Hematopoietic multipotent progenitor cell treated with erythropoietin and hydrocortisone succinate and interleukin-3 and kit ligand, for 4 days (in vitro differentiated cells): ENCODE results near the gene RNF213.
A peak's percentile ranks its signal among the peaks of the same experiment; 100 is the strongest.

Experiments used
- DNase-seq: peaks from one replicate; pipeline ENCODE4 v3.0.0-alpha.2; 2015

The RNF213 gene

GRCh38 chr17:80260791-80261158, at the start of gene RNF213:
Gene RNF213, plus strand, starts transcription at chr17:80260852. Its CDS starts 2,830 bp downstream, at chr17:80263682.
- peak; percentile 75 for DNase-seq

DNA sequence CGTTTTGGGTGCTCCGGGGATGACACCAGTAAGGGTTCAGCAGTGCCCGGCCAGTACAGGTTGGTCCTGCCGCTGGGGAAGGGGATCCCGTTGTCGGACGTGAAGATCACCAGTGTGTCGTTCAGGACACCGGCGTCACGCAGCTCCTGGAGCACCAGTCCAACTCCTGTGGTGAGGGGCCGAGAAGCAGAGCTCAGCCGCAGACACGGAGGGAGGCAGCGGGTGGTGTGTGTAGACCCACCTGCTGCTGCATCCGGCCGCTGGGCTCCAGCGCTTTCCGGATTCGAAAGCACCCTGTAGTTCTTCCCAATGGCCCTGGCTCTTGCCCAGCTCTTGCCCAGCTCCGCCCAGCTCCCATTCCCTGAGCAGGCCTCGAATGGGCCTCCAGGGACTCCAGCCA, 48.5 kb upstream of the RNF213 start:
- no peak for DNase-seq

DNA sequence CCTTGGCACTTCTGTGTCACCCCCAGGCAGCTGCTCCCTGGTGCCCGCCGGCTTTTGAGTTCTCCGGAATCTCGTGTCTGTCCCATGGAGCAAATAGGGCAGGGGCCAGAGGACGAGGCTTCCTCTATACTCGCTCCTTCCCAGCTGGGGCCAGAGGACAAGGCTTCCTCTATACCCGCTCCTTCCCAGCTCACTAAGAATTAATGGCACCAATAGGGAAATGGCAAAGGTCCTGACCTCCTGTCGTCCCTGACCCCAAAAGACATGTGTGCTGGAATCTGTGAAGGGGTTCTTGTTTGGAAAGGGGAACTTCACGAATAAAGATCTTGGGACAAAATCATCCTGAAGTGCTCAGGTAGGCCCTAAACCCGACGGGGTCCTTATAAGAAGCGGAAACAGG, 48.1 kb upstream of the RNF213 start:
- DNase-seq, result no peak

GRCh38 chr17:80212962-80213642, 47.5 kb upstream of the RNF213 start:
- peak; percentile 55 for DNase-seq

GRCh38 chr17:80213643-80213975, 47.0 kb upstream of the RNF213 start:
- DNase-seq, result no peak

GRCh38 chr17:80214012-80214877, 46.4 kb upstream of the RNF213 start:
- DNase-seq, result no peak

DNA sequence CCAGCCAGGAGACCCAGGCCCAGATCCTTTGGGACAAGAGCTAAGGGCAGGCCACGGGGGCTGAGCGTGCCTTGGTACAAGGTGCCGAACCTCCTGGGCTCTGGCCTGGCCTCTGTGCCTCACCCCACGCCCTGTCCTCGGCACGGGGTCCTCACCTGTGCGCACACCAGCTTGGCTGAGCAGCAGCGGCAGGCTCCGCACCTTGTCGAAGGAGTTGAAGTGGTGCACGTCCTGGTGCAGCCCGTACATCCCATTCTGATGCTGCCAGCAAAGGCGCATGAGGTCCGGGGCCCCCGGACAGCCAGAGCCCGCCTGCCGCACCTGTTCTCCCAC, 45.8 kb upstream of the RNF213 start:
- no peak for DNase-seq

GRCh38 chr17:80216473-80217456, 43.9 kb upstream of the RNF213 start:
- DNase-seq, result no peak

DNA sequence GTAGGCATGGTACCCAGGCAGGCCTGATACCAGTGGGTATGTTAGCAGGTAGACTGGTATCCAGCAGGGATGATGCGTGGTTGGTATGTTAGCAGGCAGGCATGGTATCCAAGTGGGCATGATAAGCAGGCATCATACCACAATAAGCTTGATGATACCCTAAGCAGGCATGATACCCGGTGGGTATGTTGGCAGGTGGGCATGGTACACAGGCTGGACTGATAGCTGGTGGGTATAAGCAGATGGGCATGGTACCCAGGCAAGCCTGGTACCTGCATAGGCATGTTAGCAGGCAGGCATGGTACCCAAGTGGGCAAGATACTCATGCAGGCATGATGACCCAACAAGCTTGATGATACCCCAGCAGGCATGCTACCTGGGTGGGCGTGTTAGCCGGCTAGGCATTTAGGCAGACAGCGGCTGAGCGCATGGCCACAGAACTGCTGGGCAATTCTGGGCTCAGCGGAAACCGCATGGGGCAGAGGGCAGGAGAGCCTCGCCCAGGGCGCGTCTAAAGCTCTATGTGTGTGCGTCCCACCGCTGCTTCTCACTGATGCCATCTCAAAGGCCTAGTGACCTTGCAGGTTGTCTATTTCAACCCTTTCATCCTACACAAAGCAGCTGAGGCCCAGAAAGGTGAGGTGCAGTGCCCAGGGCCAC, 42.8 kb upstream of the RNF213 start:
- no peak for DNase-seq

- no peak for DNase-seq
Measured at GRCh38 chr17:80218391-80218790, 42.3 kb upstream of the RNF213 start.

DNA sequence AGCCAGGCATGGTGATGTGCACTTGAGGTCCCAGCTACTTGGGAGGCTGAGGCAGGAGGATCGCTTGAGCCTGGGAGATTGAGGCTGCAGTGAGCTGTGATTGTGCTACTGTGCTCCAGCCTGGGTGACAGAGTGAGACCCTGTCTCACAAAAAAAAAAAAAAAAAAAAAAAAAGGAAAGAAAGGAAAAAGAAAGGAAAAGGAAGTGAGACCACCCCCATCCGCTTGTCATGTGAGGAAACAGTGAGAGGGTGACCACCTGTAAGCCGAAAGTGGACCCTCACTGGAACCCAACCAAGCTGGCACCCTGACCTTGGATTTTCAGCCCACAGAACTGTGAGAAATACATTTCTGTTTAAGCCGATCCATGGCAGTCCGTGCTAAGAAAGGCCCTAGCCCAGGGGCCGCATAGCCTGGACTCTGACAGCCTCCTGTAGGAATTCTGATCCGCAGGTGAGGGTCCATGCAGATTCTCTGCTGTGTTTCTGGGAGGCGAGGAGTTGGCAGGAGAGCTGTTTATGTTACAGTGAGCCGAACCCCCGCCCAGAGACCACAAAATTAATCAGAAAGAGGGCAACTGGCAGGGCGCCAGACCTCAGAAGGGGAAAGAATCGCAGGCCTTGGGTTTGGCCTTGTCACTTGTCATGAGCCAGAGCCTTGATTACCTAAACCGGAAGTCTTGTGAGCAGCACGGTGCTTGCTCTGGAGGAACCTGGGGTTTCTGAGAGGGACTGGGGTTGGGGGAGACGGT, 41.5 kb upstream of the RNF213 start:
- DNase-seq, result peak; percentile 98

DNA sequence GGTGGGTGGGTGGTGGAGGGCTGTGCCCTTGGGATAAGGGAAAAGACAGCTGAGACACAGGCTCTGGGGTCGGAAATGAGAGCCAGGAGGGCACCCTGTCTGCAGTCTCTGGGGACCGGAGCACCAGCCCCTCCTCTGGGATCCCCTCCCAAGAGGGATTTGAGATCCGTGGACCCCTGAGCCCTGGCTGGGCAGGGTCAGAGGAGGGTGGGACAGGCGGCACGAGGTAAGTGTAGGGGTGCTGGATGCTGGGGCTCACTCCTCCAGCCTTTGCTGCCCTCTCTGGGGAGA, 40.9 kb upstream of the RNF213 start:
- DNase-seq, result no peak

GRCh38 chr17:80220054-80220735, 40.5 kb upstream of the RNF213 start, which contains the start of the genes SGSH and SLC26A11:
Gene SGSH, minus strand, starts transcription at chr17:80220333. Its CDS starts 20 bp downstream, at chr17:80220313.
Gene SLC26A11, plus strand, starts transcription at chr17:80220427. Its CDS starts 1,134 bp downstream, at chr17:80221561.
- DNase-seq, result peak; percentile 31

DNA sequence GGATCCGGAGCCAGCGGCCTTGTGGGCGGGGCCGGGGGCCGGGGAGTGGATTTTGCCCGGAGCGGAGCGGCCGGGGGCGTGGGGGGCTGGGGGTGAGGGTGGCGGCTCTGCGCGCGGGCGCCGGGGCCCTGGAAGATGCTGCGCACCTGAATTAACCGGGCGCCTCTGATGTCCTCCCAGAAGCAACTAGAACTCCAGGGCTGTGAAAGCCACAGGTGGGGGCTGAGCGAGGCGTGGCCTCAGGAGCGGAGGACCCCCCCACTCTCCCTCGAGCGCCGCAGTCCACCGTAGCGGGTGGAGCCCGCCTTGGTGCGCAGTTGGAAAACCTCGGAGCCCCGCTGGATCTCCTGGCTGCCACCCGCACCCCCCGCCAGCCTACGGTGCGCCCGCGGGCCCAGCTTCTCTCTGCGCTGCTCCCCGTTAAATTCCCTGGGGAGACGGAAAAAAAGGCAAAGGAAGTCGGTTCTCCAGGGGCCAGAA, 39.9 kb upstream of the RNF213 start:
- DNase-seq, result no peak

DNA sequence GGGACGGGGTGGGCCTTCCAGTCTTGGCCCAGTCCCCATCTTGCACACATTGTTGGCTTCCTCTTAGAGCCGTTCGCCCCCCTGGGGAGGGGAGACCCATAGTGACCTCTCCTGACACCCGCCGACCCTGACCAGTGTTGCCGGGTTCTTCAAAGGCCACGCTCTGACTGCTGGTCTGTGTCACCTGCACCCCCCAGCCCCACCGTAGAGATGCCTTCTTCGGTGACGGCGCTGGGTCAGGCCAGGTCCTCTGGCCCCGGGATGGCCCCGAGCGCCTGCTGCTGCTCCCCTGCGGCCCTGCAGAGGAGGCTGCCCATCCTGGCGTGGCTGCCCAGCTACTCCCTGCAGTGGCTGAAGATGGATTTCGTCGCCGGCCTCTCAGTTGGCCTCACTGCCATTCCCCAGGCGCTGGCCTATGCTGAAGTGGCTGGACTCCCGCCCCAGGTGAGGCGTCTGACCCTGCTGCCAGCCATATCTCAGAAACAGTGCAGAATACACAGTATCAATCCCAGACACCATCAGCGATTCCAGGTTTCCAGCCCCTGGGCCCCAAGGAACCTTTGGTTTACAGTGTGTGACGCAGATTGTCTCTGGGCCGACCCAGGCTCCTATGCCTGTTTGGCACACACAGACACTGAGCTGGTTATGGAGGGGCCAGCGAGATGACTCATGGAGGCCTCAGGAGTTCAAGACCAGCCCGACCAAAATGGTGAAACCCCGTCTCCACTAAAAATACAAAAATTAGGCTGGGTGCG, 39.1 kb upstream of the RNF213 start:
- DNase-seq, result no peak

DNA sequence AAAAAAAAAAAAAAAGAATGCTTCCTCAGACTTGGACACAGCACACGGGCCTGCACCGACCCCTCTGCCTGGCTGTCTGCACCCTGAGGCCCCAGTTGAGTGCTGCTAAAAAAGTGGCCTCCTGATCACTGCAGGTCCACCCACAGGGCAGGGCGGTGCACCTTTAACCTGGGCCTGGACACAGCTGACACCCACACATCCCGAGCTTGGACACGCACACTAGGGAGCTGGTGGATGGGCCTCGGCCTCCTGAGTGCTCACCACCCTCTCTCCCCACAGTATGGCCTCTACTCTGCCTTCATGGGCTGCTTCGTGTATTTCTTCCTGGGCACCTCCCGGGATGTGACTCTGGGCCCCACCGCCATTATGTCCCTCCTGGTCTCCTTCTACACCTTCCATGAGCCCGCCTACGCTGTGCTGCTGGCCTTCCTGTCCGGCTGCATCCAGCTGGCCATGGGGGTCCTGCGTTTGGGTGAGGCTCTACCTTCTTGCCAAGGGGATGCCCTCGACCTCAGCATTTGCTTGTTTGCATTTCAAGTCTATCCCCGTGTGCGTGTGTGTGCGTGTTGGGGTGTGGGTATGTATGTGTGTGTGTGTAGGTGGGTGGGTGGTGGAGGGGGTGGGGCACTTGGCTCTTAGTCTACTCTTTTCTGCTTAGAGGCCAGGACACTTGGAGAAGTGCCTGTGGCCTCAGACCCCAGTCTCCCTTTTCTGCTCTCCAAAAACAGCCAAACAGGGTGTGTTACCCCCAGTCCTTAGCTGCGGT, 38.1 kb upstream of the RNF213 start:
- DNase-seq, result no peak

DNA sequence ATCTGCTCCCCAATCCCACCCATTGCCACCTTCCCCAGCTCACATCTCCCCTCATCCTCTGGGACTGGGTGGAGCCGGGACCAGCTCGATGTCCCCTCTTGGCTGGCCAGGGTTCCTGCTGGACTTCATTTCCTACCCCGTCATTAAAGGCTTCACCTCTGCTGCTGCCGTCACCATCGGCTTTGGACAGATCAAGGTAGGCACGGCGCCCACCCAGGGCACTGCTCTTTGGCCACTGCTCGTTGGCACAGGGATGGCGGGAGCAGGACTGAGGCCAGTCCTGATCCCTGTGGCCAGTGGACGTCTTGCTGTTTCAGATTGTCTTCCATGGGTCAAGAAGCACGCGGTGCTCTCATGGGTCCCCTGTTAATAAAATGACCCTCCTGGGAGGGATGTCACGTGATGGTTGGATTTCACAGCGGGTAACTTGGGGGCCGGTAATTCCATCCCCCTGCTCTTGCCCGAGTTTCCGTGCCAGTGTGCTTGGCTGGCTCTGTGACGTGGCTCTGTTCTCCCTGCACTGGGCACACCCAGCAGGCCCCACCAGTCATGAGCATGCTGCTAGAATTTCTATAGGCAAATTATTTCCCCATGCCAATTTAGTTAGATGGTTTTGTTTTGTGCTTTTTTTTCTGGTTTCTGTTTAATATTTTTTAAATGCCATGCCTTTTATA, 37.4 kb upstream of the RNF213 start:
- no peak for DNase-seq

- no peak for DNase-seq
Measured at GRCh38 chr17:80223838-80224497, 36.7 kb upstream of the RNF213 start.

DNA sequence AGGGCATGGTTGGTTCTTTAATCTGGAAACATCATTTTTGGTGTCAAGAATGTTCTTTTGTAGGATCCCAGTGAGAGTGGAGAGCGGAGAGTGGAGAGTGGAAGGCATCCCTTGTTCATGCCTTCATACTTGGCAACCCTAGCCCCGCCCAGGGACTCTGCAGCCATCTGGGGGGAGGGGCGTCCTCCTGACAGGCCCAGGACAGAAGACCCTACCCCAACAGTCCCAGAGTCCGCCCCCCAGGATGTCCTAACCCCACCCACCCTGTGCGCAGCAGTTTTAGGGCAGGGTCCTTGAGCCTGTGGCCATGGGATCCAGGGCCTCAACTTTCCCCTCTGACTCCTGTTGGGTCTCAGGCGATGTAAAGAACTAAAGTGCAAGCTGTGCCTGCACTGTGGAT, 36.0 kb upstream of the RNF213 start:
- no peak for DNase-seq
